ENCODE results near the gene SHH.

- TF ChIP-seq, protein P1, sequence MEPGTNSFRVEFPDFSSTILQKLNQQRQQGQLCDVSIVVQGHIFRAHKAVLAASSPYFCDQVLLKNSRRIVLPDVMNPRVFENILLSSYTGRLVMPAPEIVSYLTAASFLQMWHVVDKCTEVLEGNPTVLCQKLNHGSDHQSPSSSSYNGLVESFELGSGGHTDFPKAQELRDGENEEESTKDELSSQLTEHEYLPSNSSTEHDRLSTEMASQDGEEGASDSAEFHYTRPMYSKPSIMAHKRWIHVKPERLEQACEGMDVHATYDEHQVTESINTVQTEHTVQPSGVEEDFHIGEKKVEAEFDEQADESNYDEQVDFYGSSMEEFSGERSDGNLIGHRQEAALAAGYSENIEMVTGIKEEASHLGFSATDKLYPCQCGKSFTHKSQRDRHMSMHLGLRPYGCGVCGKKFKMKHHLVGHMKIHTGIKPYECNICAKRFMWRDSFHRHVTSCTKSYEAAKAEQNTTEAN (CRISPR knock-in tag; IDR thresholded peaks at IDR 0.05): no peak
- peak; percentile 76 for TF ChIP-seq CTCF (IDR thresholded peaks at IDR 0.05)
- TF ChIP-seq, protein P2, sequence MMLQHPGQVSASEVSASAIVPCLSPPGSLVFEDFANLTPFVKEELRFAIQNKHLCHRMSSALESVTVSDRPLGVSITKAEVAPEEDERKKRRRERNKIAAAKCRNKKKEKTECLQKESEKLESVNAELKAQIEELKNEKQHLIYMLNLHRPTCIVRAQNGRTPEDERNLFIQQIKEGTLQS (CRISPR knock-in tag; conservative IDR thresholded peaks at IDR 0.05): no peak
- TF ChIP-seq TP53 (CRISPR knock-in tag; IDR thresholded peaks at IDR 0.05): no peak
- TF ChIP-seq E2F4 (CRISPR knock-in tag; IDR thresholded peaks at IDR 0.05; ENCODE audit: borderline replicate concordance, low read depth): no peak
- no peak for TF ChIP-seq KAT7 (CRISPR knock-in tag; IDR thresholded peaks at IDR 0.05; ENCODE audit: borderline replicate concordance)
- TF ChIP-seq EMX1 (CRISPR knock-in tag; IDR thresholded peaks at IDR 0.05): no peak
- no peak for TF ChIP-seq TEAD4 (CRISPR knock-in tag; IDR thresholded peaks at IDR 0.05)
- no peak for TF ChIP-seq TCF7 (CRISPR knock-in tag; IDR thresholded peaks at IDR 0.05; ENCODE audit: low read depth)
- TF ChIP-seq CREM (CRISPR knock-in tag; IDR thresholded peaks at IDR 0.05): no peak
- no peak for TF ChIP-seq ZNF416 (CRISPR knock-in tag; IDR thresholded peaks at IDR 0.05)
- TF ChIP-seq NR2C2 (CRISPR knock-in tag; IDR thresholded peaks at IDR 0.05): no peak
- TF ChIP-seq ESRRA (CRISPR knock-in tag; IDR thresholded peaks at IDR 0.05; ENCODE audit: borderline replicate concordance): no peak
These were observed 3.3 kb upstream of the SHH start for GRCh38 chr7:155815332-155816191.

Data from WTC11 (cell line).